RCC 7860 (cell line): Measurements from ENCODE around the gene BCL10.
A peak's percentile ranks its signal among the peaks of the same experiment; 100 is the strongest.

ENCODE experiments used
- DNase-seq: peaks from one replicate; pipeline ENCODE4 v3.0.0-alpha.2; 2015; ENCODE audit warnings: low spot score
- FAIRE-seq: peaks from 2 replicates; lab custom pipeline; 2012; peaks lifted over from hg19 to GRCh38; lab: Jason Lieb, UNC

BCL10 gene

GRCh38 chr1:85276215-85276977 lies at the start of gene BCL10:
Gene BCL10 (minus strand): TSS chr1:85276632. CDS start chr1:85276352, 280 bp downstream.
- DNase-seq, result peak; percentile 97
- peak; percentile 84 for FAIRE-seq

GRCh38 chr1:85325920-85326319 lies 49.5 kb upstream of the BCL10 start:
- peak; percentile 98 for DNase-seq

DNA sequence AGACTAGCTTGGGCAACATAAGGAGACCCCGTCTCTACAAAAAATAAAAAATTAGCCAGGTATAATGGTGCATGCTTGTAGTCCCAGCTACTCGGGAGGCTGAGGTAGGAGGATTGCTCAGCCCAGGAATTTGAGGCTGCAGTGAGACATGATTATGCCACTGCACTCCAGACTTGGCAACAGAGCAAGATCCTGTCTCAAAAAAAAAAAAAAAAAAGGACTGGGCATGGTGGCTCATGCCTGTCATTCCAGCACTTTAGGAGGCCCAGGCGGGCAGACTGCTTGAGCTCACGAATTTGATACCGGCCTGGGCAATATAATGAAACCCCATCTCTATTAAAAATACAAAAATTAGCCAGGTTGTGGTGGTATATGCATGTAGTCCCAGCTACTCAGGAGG lies 47.3 kb upstream of the BCL10 start:
- FAIRE-seq (no peak), DNase-seq (no peak)

More at GRCh38 chr1:85325920-85326319, 49.5 kb upstream of the BCL10 start:
- FAIRE-seq, result peak; percentile 98

- DNase-seq (peak; percentile 50), FAIRE-seq (peak; percentile 20)
Measured at GRCh38 chr1:85322655-85323054, 46.2 kb upstream of the BCL10 start.

GRCh38 chr1:85321237-85321964 lies 45.0 kb upstream of the BCL10 start:
- DNase-seq (peak; percentile 93), FAIRE-seq (peak; percentile 99)

- FAIRE-seq (peak; percentile 66), DNase-seq (peak; percentile 71)
Measured at GRCh38 chr1:85320371-85321131, 44.1 kb upstream of the BCL10 start.

GRCh38 chr1:85319931-85320330 lies 43.5 kb upstream of the BCL10 start:
- FAIRE-seq, result no peak
- DNase-seq, result no peak

DNA sequence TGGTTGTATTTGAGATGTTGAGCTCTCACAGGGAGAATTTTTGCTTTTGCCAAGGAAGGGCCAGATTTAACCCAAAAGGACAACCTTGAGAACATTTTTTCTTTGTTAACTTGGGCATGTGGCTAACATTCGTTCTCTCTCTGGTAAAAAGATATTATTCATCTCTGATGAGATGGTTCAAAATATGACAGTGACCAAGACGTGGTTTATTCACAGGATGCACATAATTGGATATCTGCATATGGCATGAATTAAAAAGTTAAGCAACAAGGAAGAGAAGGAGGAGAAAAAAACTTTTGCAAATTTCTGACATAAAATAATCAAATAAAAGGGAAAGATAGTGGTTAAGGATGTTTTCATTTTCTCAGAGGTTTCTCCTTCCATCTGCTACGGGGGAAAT lies 43.1 kb upstream of the BCL10 start:
- DNase-seq (no peak), FAIRE-seq (no peak)

- DNase-seq (no peak), FAIRE-seq (no peak)
Measured at GRCh38 chr1:85318217-85318616, 41.8 kb upstream of the BCL10 start.

DNA sequence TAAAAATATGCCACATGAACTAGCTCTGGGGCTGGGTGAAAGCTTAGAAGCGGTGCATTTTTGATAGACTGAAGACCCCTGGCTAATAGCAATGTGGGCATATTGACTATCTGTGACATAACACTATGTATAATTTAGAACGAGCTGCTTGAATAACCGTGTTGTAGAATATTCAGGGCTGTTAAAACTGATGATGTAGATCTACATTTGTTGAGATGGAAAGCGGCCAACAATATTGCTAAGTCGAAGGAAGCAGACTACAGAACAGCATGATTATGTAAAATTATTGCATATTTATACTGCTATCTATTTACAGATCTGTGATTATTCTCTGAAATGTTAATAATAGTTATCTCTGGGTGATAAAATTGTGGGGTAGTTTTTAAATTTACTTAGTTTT lies 41.1 kb upstream of the BCL10 start:
- FAIRE-seq (no peak), DNase-seq (no peak)

DNA sequence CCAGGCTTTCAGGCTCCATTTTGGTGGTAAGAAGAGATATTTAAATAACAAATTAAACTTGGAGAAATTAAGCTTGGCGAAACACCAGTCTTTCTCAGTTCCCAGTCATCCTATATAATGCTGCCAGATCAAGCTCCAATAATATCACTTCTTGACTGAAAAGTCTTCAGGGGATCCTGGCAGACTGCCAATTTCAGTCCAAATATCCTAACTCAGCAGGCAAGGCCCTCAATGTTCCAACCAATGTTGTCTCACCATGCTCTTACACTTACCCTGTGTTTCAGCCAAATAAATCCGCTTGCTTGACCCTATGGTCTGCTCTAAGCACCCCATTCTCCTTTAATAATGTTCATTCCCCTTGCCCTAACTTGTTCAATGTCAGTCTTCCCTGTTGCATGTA lies 39.9 kb upstream of the BCL10 start:
- no peak for DNase-seq
- no peak for FAIRE-seq

DNA sequence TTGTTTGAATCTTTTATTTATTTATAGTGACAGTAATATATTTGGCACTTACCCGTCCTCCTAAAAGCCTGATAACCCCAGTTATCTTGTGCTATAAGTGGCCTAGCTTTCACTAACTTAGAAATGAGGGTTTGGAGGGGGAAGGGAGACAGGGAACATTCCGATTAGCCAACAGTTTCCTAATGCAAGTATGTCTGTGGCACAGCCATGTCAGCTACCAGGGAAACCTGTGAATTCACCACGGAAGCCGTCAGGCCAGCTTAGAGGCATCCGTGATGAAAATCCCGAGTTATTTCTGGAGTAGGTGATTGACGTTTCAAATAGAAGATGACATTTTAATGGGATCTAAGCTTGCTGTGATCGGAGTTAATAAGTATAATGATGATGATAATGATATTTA lies 39.4 kb upstream of the BCL10 start:
- DNase-seq, result no peak
- no peak for FAIRE-seq

- FAIRE-seq (no peak), DNase-seq (no peak)
Measured at GRCh38 chr1:85314726-85315125, 38.3 kb upstream of the BCL10 start.

- peak; percentile 45 for FAIRE-seq
- DNase-seq, result peak; percentile 71
Measured at GRCh38 chr1:85313888-85314696, 37.7 kb upstream of the BCL10 start.

GRCh38 chr1:85311818-85312217 lies 35.4 kb upstream of the BCL10 start:
- no peak for DNase-seq
- no peak for FAIRE-seq

DNA sequence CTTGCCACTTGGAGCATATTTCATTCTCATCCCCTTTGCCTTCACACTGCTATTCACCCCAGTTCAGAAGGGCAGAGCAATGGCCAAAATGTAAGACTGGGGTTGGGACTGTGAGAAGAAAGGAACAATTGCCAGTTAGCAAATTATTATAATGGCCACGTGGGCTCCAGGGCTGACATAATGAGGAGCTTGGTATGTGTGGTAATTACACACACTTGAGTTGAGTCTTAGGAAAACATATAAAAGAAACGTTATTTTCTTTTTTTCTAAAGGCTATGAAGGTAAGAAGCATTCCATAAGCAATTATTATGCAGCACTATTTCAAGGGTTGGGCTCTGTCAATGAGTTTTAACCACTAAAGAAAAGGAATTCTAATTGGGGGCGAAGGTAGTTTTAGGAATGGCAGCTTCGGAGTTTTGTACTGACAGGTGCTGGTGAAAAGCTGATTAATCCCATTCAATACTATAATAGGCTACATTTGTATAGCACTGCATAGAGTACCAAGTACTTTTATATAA lies 32.5 kb upstream of the BCL10 start:
- no peak for DNase-seq
- no peak for FAIRE-seq

DNA sequence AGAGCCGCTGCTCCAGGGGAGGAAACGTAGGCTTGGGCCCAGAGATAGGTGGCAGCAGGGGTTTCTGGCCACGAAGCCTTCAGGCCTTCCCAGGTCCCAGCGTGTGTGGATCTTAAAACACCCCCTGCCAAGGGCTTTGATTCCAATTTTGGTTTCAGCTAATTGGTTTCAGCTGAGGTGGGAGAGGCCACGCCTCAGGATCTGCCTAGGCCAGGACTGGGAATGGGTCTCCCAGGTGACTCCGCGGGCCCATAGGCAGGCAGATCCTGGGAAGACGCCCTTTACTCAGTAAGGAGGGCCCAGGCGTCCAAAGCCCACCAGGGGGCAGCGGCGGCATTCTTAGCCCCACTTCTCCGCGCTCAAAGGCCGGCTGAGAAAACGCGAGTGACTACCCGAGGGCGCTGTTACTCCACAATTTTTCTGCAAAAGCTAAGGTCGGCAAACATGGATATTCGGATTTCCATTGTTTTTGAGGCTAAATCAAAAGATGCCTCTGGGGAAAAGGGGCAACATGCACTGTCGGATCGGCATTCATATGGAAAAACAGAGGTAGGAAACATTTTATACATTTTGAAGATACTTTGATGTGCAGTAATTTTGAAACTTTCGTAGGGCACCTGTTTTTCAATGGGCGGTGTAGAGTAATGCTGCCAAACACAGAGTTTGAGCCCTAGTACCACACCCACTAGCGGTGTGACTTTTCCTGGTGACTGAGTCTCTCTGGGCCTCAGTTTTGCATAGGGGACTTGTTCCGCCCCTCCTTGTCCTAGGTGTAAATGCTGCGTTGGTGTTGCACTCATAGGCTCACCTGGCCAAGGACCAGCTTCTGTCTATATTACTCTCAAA lies 31.8 kb upstream of the BCL10 start:
- FAIRE-seq, result peak; percentile 65
- DNase-seq, result peak; percentile 78

GRCh38 chr1:85306236-85306635 lies 29.8 kb upstream of the BCL10 start:
- FAIRE-seq, result no peak
- DNase-seq, result no peak

DNA sequence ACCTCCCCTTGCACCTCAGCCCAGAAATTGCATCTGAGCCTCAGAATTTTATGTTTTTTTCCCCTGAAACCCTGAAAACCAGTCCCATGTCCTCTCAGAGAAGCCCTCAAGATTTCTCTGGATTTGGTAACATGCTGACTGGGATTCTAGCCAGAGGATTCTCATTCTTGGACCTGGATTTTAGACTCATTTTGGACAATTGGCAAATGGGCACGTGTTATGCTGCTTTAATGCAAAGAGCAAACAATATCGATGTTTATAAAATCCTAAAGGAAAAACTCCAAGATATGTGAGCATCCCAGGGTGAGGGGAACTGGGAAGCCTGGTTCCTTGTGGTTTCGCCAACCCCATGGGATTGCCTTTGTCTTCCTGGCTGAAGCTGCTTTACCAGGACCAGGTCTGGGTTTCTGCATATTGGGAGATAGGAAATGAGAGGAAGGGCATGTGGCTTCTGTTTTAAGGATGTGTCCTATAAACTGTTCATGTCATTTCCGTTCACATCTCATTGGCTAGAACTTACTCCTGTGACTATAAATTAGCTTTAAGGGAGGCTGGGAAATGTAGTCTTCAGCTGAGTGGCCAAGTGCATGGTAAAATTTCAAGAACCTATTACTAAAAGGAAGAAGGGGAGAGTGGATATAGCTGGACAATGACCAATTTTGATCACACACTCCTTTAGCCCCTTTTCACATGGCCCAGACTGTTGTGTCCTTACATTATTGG lies 27.2 kb upstream of the BCL10 start:
- no peak for FAIRE-seq
- no peak for DNase-seq
